Right kidney (tissue), 9 donors: ENCODE measurements around the gene PSG6.
"Not testable (repeated sequence)": the region's sequence is repeated elsewhere in the genome, so short reads cannot be mapped to it uniquely, and the experiment has no call there.

Experiments used
- DNase-seq: peaks from one replicate; pipeline ENCODE4 v3.0.0-alpha.2; 2016
- long read RNA-seq, 8 donors: transcript quantifications; one replicate each; lab custom pipeline, GENCODE V29; 2026

PSG6 gene
- long read RNA-seq, donor 1: 0 reads
- long read RNA-seq, donor 2: 0 reads
- long read RNA-seq, donor 3: 0 reads
- long read RNA-seq, donor 4: 0 reads
- long read RNA-seq, donor 5: 0 reads
- long read RNA-seq, donor 6: 0 reads
- long read RNA-seq, donor 7: 0 reads
- long read RNA-seq, donor 8: 0 reads

DNA sequence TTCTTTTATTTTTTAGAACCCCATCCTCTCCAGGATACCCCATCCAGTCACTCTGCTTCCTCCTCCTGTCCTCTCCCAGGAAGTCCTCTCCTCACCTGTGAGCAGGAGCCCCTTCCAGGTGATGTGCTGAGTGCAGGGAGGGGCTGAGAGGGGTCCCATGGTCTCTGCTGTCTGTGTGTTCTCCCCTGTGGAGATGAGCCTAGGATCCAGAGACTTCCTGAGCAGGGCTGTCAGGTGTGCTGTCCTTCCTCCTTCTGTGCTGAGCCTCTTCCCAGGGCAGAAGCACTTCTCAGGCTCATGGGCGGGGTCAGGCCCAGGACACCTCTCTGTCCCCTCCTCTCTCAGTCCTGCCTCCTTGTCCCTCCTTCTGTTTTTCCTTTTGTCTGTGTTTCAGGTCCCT is at the start of gene PSG6:
PSG6 (minus strand) TSS at position 261 of the 400 bp plus-strand sequence; CDS start at position 159, 102 bp downstream.
- not testable (repeated sequence) for DNase-seq

- DNase-seq: no peak
Observed at GRCh38 chr19:42965176-42965575, 47.5 kb upstream of the PSG6 start.

GRCh38 chr19:42961119-42961518 is 43.4 kb upstream of the PSG6 start:
- no peak for DNase-seq

DNA sequence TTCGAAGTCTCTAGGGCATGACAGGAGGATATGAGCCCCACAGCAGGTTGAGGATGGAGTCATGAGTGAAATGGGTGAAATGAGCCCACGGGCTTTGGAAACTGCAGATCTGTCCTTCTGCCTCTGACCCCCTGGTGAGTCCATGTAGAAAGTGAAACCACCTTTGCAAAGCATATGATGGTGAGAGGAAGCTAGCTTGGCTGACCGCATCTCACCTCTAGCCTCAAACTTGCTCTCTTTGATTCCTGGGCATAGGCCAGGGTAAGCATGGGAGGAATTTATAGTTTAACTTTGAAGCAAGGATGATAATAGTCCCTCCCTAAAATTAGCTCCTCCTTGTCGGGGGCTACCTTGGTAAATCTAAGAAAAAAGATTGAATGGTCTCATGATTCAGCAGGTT is 34.4 kb upstream of the PSG6 start:
- DNase-seq: not testable (repeated sequence)

GRCh38 chr19:42951476-42951875 is 33.8 kb upstream of the PSG6 start:
- DNase-seq: not testable (repeated sequence)

DNA sequence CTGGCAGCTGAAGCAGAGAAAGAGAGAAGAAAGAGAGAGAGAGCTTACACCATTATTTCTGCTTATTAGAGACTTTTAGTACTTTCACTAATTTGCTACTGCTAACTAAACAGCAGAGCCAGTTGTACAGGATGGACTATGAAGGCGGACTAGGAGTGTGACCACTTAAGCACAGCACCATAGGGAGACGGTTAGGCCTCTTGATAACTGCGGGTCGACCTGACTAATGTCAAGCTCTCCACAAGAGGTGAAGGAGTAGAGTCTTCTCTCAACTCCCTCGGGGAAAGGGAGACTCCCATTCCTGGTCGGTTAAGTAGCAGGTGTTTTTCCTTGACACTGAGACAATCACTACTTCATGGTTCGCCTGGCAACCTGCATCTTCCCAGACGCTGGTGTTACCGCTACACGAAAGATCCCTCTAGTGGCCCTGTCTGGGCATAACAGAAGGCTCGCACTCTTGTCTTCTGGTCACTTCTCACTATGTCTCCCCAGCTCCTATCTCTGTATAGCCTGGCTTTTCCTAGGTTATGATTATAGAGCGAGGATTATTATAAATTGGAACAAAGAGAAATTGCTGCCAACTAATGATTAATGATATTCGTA is 24.6 kb upstream of the PSG6 start:
- no peak for DNase-seq

DNA sequence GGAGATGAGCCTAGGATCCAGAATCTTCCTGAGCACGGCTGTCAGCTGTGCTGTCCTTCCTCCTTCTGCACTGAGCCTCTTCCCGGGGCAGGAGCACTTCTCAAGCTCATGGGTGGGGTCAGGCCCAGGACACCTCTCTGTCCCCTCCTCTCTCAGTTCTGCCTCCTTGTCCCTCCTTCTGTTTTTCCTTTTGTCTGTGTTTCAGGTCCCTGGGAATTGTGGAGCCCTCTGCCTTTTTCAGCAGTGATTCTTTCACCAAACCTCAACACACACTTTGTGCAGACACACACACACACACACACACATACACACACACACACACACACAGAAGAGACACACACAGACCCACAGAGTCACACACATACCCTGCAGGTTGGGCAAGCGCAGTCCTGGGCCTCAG is 19.4 kb upstream of the PSG6 start, which contains the start of gene PSG7:
PSG7 (minus strand) TSS at position 101 of the 400 bp plus-strand sequence. CDS start 131 bp downstream, outside the sequence.
- not testable (repeated sequence) for DNase-seq

GRCh38 chr19:42934726-42935125 is 17.0 kb upstream of the PSG6 start:
- DNase-seq: not testable (repeated sequence)

- DNase-seq: not testable (repeated sequence)
Observed at GRCh38 chr19:42934183-42934582, 16.5 kb upstream of the PSG6 start.

DNA sequence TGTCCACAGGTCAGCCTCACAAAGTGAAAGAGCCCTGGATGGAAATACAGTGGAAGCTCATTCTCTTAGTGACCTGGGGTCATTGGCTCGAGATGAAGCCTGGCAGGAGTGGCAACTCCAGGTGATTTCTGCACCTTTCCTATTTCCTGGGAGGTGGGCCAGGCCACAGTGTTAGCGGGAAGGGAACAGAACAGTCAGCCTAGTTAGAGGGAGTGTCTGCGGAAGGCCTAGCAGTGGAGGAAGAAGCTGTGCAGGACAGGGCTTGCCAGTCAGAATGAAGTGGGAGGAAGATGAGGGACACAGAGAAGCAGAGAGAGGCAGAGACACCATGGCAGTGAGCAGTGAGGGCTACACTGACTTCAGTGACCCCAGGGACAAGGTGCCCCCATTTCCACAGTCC is 15.7 kb upstream of the PSG6 start:
- not testable (repeated sequence) for DNase-seq

DNA sequence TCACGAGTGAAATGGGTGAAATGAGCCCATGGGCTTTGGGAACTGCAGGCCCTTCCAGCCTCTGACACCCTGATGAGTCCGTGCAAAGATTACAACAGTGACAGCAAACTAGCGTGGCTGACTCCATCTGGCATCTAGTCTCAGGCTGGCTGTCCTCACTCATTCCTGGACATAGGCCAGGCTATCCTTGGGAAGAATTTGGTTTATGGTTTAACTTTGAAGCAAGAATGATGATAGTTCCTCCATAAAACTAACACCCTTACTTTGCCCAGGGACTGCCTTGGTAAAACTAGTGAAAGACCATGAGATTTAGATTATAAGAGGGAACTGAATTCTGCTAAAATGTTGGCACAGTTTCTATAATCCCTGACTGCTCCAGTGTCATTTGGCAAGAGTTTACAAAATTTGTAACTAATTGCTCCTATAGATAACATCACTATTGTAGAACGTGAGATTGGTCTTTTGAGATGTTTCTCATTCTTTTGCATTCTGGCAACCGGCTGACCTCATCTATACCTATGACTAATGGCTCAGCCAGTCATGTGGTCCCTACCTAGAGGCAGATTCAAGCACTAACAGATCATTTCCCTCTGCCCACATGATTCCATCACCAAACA is 14.9 kb upstream of the PSG6 start:
- DNase-seq: not testable (repeated sequence)

GRCh38 chr19:42930214-42930613 is 12.5 kb upstream of the PSG6 start:
- DNase-seq: not testable (repeated sequence)

DNA sequence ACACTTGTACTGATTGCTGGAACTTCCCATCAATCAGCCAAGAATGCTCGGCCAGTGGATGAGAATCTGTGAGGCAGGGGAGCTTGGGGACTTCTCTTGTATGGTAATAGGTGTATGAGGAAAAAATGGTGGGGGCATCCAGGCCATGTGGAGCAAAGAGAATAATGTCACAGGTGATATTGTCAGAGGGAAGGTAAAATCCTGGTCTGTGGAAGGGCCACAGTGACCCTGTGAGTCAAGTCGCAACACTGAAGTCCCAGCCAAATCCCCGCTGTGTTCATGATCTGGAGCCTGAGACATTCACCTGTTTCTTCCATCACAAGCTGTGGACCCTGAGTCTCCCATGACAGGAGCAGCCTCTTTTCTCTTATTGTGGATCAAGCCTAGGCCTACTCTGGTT is 11.2 kb upstream of the PSG6 start:
- no peak for DNase-seq

GRCh38 chr19:42926781-42927180 is 9.1 kb upstream of the PSG6 start:
- DNase-seq: no peak

DNA sequence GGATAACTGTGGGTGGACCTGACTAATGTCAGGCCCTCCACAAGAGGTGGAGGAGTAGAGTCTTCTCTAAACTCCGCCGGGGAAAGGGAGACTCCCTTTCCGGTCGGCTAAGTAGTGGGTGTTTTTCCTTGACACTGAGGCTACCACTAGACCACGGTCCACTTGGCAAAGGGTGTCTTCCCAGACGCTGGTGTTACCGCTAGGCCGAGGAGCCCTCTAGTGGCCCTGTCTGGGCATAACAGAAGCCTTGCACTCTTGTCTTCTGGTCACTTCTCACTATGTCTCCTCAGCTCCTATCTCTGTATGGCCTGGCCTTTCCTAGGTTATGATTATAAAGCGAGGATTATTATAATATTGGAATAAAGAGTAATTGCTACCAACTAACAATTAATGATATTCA is 5.4 kb upstream of the PSG6 start:
- DNase-seq: not testable (repeated sequence)

DNA sequence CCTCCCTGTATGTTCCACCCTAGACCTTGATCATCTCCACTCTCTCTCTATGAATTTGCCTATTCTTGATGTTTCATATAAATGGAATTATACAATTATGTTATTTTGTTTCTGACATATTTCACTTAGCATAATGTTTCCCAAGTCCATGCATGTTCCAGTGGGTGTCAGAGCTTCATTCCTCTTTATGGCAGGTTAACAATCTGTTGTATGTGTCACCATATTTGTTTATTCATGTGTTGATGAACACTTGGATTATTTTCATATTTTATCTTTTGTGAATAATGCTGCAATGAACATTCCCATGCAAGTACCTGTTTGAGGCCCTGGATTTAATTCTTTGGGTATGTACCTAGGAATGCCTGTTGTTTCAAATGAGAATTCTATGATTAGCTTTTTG is 3.3 kb upstream of the PSG6 start:
- DNase-seq: not testable (repeated sequence)

DNA sequence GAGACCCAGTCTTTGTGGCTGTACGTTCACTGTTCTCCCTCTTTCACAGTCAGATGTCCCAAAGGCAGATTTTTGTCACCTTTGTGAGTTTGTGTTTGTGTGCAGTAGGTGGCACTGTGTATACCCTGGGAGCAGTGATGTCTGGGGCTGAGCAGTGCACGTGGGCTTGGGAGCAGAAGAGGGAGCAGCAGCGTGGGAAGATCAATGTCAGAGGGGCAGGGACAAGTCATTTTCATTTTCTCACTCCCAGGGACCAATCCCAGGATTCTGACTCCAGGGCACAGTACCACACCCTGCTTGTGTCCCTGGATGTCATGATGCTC is 2.0 kb upstream of the PSG6 start:
- DNase-seq: no peak

DNA sequence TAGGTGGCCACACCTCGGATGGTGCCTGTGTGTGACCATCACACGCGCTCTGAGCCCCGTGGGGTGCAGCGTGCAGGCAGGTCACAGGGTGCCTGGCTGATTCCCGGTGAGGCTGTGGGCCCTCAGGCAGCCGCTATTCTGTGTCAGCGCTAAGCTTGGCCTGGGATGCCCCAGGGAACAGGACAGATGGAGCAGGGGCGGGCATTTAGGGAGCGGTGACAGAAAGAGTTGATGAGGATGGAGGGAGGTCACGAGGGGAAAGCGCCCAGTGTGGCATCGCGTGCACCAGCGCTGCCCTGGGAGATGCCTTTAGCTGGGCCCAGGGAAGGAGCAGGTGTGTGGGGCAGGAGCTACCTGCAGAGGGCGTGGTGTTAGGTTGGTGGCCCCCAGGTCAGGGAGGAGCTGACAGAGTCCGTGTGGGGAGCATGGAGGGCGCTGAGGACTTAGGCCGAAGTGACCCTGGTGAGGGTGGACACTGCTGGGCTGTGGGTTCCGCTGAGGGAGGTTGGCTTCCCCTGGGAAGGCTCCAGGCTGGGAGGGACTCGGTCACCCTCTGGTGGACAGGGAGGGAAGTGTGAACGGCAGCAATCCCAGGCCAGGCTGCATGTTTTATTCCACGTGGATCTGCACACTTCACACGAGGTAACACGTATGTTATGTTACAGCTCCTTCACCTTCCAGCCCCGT is 1.5 kb upstream of the PSG6 start:
- not testable (repeated sequence) for DNase-seq

DNA sequence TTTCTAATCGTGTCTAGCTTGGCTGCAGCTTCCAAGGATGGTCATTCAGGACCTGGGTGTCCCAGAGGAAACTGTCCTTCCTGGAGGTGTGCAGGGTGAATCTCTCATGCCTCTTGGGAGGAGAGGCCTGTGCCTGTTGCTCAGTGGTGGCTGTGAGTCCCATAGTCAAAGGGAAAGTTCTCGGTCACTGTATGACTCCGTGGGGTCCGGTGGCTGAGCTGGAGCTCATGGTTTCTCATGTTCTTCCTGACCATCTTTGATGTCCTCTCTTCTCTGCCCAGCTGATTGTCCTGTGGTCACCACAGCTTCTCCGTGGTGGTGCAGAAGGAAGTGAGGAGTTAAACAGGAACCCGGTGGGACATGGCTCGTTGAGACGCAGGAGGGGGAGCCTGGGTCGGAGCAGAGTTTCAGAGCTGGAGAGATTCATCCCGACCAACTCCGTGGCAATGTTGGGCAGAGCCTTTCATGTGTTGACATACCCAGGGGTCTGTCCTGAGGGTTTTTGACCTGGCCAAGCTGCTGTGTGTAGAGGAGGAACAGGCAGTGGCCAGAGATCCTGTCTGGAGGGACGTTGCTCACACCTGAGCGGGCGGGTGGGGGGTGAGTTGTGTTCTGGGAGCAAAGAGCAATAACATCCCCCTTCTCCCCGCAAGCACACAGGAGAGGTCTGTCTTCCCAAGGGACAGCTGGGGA is 829 bp upstream of the PSG6 start:
- not testable (repeated sequence) for DNase-seq

DNA sequence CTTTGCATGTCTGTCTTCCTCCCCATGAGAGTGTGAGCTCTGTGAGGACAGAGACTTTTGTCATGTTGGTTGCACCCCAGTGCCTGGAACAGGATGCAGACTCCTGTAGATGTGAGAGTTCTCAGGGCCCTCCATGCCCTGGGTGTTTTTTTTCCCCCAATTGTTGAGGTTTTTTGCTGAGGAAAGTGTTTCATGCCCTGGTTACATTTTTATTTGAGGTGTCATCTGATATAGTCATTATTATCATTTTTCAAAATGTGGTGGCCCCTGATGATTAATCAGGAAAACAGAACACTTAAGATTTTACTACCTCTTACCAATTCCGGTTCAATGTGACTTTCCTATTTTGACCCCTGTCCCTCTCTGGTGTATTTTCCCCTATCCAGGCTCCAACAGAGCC is 763 bp downstream of the PSG6 start:
- not testable (repeated sequence) for DNase-seq

DNA sequence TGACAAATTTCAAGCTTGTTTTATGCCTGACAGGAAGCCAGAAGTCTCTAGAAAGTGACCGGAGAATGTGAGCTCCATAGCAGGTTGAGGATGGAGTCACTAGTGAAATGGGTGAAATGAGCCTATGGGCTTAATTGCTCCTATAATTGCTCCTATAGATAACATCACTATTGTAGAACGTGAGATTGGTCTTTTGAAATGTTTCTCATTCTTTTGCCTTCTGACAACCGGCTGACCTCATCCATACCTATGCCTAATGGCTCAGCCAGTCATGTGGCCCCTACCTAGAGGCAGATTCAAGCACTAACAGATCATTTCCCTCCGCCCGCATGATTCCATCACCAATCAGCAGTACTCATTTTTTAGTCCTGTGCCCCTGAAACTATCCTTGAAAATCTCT is 4.2 kb downstream of the PSG6 start:
- DNase-seq: not testable (repeated sequence)

DNA sequence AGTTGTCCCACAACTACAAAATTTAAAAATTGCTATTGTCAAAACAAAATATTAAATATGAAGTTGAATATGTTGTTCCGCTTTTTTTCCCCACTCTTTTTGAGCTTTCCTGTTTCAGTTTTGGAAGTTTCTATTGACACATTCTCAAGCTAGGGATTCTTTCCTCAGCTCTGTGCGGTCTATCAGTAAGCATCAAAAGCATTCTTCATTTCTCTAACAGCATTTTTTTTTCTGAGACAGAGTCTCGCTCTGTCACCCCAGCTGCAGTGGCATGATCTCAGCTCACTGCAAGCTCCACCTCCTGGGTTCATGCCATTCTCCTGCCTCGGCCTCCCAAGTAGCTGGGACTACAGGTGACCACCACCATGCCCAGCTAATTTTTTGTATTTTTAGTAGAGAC is 4.8 kb downstream of the PSG6 start:
- not testable (repeated sequence) for DNase-seq

- not testable (repeated sequence) for DNase-seq
Observed at GRCh38 chr19:42911731-42912130, 6.0 kb downstream of the PSG6 start.
